A673 (cell line): ENCODE measurements around the gene CFAP100. TPM values are rescaled to one million over a fixed set of nuclear protein-coding genes. Genes with fewer than 3 reads are reported as not detected.

ENCODE experiments used
- BruUV-seq: library from RNA; stranded (reverse); fragments of 400-500 nt; replicated peaks from 2 replicates; lab custom pipeline; 2021; lab: Mats Ljungman, UMichigan
- CTCF ChIA-PET: fragments of 300-600 bp; sonication (Branson Sonifier 250); formaldehyde crosslinking; loops from one replicate; lab custom pipeline; 2022; ENCODE audit warnings: antibody characterized with exemption; lab: Charles Lee
- POLR2A ChIA-PET: fragments of 300-600 bp; sonication (Branson Sonifier 250); formaldehyde crosslinking; loops from one replicate; lab custom pipeline; 2022; ENCODE audit warnings: antibody characterized with exemption; ENCODE audit not compliant: low non-redundant PET; lab: Charles Lee
- DNase-seq: peaks from one replicate; pipeline ENCODE4 v3.0.0-alpha.2; 2015; ENCODE audit warnings: low spot score
- H3K27ac ChIP-seq: fragments of 200-600 bp; sonication (generic); 2 replicates; pipeline ENCODE4 v1.5.1; 2016; ENCODE audit warnings: mixed run types, low read depth, mild to moderate bottlenecking, mixed read lengths, antibody characterized with exemption, low read length; ENCODE audit not compliant: poor library complexity, severe bottlenecking
- H3K27me3 ChIP-seq: fragments of 200-600 bp; sonication (generic); replicated peaks from 2 replicates; pipeline ENCODE4 v1.6.1; 2017; ENCODE audit warnings: mixed run types, low read depth, mild to moderate bottlenecking, mixed read lengths, antibody characterized with exemption, low read length; ENCODE audit not compliant: insufficient read depth, poor library complexity
- H3K36me3 ChIP-seq: fragments of 200-600 bp; sonication (generic); 2 replicates; pipeline ENCODE4 v1.6.1; 2016; ENCODE audit warnings: mixed run types, mild to moderate bottlenecking, mixed read lengths, antibody characterized with exemption, low read length; ENCODE audit not compliant: insufficient read depth, poor library complexity, severe bottlenecking
- H3K4me1 ChIP-seq: fragments of 200-600 bp; sonication (generic); 2 replicates; pipeline ENCODE4 v1.6.1; 2017; ENCODE audit warnings: mixed run types, mild to moderate bottlenecking, mixed read lengths, antibody characterized with exemption, low read length; ENCODE audit not compliant: insufficient read depth, poor library complexity, severe bottlenecking
- H3K4me3 ChIP-seq: fragments of 200-600 bp; sonication (generic); 2 replicates; pipeline ENCODE4 v1.5.1; 2016; ENCODE audit warnings: low read depth, mixed run types, mild to moderate bottlenecking, mixed read lengths, low read length; ENCODE audit not compliant: poor library complexity, severe bottlenecking
- H3K9me3 ChIP-seq: fragments of 200-600 bp; sonication (generic); 2 replicates; pipeline ENCODE4 v1.6.1; 2016; ENCODE audit warnings: mixed run types, low read depth, mild to moderate bottlenecking, mixed read lengths, antibody characterized with exemption, low read length; ENCODE audit not compliant: poor library complexity, severe bottlenecking
- CTCF ChIP-seq: fragments of 300-800, 200-600 bp; sonication (generic); conservative IDR thresholded peaks from 2 replicates; pipeline ENCODE4 v1.5.1; 2017; ENCODE audit warnings: low read depth, mild to moderate bottlenecking, antibody characterized with exemption, low read length, moderate library complexity, mixed read lengths
- EZH2 ChIP-seq: fragments of 200-600 bp; sonication (generic); IDR thresholded peaks from 2 replicates; pipeline ENCODE4 v1.6.1; 2017; ENCODE audit warnings: borderline replicate concordance, low read depth, mild to moderate bottlenecking, mixed read lengths, antibody characterized with exemption, low read length; ENCODE audit not compliant: poor library complexity, severe bottlenecking
- intact Hi-C: fragments of 100-400 bp; cut with micrococcal nuclease; formaldehyde crosslinking; loops from one replicate; pipeline ENCODE4 v1.10.0; 2022; ENCODE audit not compliant: unreplicated experiment
- total RNA-seq: library from RNA; stranded (reverse); gene quantifications from 2 replicates; pipeline ENCODE4 v1.2.3, GENCODE V29; 2021

CFAP100 gene
- total RNA-seq, 1 experiment from 2014 or later: not detected

- no peaks in the 10 kb centered on the region for H3K4me1 ChIP-seq
- no peak for DNase-seq
- ChIA-PET CTCF (no interaction called here), POLR2A (no interaction called here)
- no peaks in the 10 kb centered on the region for H3K27me3 ChIP-seq
- intact Hi-C loops: no loop called here
- BruUV-seq: no TSS peak
- no peak overlapping the region for H3K4me3 ChIP-seq
- TF ChIP-seq EZH2 (no peak), CTCF (no peak)
- no peak overlapping the region for H3K27ac ChIP-seq
- no peaks in the 10 kb centered on the region for H3K9me3 ChIP-seq
- no peaks in the 10 kb centered on the region for H3K36me3 ChIP-seq
Measured at GRCh38 chr3:126414961-126415660, 20.4 kb downstream of the CFAP100 start.

- H3K4me1 ChIP-seq: no peaks in the 10 kb centered on the region
- no peaks in the 10 kb centered on the region for H3K9me3 ChIP-seq
- no peak overlapping the region for H3K27ac ChIP-seq
- no peaks in the 10 kb centered on the region for H3K27me3 ChIP-seq
- CTCF ChIA-PET: no interaction called here
- no peak overlapping the region for H3K4me3 ChIP-seq
- TF ChIP-seq EZH2 (no peak), CTCF (no peak)
- H3K36me3 ChIP-seq: no peaks in the 10 kb centered on the region
- intact Hi-C loops: no loop called here
- DNase-seq: no peak
- POLR2A ChIA-PET: no interaction called here
- no TSS peak for BruUV-seq
Measured at GRCh38 chr3:126415661-126416591, 21.2 kb downstream of the CFAP100 start.

GRCh38 chr3:126416943-126417342 lies 22.2 kb downstream of the CFAP100 start:
- H3K27me3 ChIP-seq: no peaks in the 10 kb centered on the region
- no peaks in the 10 kb centered on the region for H3K9me3 ChIP-seq
- BruUV-seq: no TSS peak
- no peak overlapping the region for H3K27ac ChIP-seq
- no peaks in the 10 kb centered on the region for H3K4me1 ChIP-seq
- no peak for DNase-seq
- H3K4me3 ChIP-seq: no peak overlapping the region
- ChIA-PET POLR2A (no interaction called here), CTCF (no interaction called here)
- TF ChIP-seq CTCF (no peak), EZH2 (no peak)
- no peaks in the 10 kb centered on the region for H3K36me3 ChIP-seq
- intact Hi-C loops: no loop called here
